HG02759 (cell line): ENCODE data around the gene ZNF778.

Experiments used
- ATAC-seq: cut with Tn5 transposase; IDR thresholded peaks from one replicate; pipeline ENCODE4 v1.9.1; 2021; ENCODE audit warnings: mild to moderate bottlenecking, moderate library complexity; ENCODE audit not compliant: unreplicated experiment

The ZNF778 gene

DNA sequence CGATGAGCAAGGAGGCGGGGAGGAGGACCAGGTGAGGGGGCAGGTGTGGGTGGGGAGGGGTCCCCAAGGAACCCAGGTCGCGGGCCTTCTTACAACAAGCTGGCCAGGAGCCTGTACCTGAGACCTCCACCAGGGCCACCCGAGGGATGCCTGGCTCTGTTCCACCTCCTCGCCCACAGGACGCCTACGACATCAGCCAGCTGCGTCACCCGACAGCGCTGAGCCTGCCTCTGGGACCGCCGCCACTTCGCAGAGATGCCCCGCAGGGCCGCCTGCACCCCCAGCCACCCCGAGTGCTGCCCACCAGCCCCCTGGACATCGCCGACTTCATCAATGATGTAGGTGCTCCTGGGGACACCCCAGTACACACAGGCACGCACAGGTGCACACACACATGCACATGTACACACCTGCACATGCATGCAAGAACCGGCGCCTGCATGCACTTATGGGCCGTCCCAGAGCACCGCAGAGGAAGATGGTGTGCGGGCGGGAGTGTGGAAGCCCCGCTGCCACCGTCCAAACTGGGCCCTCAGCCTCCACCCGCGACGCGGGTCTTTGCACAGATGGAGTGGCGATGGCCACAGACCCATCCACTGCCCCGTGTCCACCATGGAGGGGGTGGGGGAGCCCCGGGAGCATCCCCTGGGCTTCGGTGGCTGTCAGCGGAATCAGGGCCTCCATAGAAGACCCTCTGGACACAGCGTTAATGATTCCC, 23.8 kb upstream of the ZNF778 start:
- no peak for ATAC-seq

- no peak for ATAC-seq
Measured at GRCh38 chr16:89194340-89195311, 22.9 kb upstream of the ZNF778 start.

DNA sequence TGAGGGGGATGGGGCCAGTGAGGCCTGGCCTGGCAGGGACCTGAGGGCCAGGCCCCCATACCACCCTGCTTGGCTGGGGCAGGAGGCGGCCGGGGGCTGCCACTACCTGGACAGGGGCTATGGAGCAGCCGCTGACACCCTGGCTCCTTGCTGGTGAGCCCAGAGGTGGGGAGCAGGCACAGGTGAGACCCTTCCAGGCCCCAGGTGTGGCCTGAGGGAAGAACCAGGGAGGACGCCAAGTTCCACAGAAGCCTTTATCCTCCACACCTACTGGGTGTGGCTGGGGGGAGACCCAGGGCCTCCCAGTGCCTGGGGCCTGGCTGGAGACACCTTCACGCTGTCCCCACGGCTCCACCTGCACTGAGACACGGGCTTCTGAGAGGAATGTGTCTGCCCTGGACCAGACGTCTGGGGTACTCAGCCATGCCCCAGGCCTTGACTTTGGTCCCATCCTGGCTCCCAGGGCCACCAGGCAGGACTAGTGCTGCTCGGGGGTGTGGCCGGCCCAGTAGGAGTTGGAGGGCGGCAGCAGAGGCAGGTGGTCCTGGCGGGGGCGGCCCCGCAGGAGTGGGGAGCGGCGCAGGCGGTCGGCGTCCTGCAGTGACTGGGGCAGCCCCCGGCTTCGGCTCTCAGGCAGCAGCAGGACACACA, 21.9 kb upstream of the ZNF778 start:
- no peak for ATAC-seq

DNA sequence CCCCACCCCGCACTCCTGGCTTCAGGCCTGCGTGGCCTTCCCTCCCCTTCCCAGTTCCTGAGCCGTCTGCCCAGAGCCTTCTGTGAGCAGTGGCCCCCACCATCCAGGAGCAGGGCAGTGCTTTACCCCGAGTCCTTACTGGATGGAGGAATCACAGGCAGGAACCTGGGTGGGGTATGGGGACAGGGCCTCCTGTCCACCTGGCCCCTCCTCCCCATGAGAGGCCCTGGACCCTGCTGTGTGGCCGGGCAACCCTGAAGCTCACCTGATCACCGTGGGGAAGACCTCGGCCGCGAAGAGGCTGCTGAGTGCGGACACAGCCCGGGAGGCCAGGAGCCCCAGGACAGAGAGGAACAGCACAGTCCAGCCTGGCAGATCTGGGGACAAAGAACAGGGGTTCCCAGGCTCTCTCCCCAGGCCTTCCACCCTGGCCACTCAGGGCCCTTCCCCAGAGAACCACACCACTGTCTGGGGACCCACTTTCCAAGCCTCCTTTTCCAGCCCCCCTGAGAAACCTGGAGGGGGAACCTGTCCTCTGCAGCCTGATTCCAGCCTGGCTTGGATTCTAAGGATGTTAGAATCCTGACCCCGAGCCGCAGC, 20.4 kb upstream of the ZNF778 start:
- ATAC-seq: no peak

GRCh38 chr16:89197633-89198416, 19.7 kb upstream of the ZNF778 start:
- ATAC-seq: no peak

GRCh38 chr16:89198417-89199240, 18.9 kb upstream of the ZNF778 start:
- no peak for ATAC-seq

DNA sequence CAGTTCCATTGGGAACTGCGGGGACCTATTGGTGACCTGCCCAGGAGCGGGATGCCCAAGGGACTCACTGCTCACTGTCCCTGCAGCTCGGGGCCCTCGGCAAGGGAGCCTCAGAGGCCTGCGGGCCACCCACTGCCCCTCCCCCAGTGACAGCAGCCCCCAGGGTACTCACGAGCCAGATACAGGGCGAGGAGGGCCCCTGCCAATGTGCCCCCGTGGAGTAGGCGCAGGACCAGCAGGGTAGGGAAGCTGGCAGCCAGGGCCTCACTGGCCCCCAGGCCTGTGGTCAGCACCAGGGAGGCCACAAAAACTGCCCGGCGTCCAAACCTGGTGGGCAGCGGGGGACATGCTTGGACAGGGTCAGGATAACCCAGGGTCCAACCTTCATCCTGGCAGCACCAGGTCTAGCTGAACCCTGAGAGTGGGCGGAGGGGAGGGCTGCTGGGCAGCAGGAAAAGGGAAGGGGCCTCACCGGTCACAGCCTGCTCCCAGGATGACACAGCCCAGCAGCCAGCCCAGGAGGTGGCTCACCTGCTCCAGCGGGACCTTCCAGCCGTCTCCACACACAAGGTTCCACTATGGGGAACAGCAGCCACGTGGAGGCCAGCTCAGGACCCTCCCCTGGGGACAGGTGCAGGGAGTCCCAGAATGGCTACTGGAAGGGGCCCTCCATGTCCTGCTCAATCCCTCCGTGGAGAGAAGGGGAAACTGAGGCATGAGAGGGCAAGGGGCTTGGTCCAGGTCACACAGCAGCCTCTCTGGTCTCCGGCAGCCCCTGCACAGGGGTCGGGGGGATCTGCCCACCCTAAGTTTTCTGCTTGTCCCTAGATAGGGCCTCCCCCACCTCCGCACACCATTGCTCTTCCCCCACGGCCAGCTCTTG, 18.0 kb upstream of the ZNF778 start:
- no peak for ATAC-seq

DNA sequence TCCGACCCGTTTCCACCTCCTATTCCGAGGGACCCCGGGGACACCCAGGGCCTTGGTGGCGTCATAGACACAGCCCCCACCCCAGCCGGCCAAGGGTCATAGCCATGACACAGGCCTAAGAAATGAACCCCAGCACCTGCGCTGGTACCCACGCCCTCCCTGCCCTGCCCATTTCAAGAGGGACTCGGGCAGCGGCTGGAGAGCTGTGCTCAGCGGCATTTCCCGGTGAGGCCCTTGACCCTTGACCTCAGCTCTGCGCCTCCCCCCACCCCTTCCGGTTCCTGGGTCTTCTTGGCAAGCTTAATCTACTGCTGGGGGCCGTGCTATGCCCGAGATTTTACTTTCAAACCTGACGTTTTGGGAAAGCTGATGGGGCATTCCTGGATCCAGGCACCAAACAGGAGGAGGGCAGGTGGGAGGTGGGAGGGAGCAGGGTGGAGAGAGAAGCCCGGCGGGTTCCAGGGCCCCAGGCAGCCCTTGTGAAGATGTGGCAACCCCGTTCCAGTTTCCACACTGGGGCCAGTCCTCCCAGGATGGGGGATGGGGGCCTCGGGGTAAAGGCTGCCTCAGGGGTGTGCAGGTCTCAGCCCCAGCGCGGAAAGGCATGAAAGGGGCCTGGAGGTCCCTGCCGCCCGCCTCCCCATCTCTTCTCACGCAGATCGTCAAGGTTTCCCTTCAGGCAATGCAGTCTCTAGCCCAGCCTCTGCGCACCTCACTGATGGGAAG, 17.2 kb upstream of the ZNF778 start, which contains the start of gene SLC22A31:
SLC22A31 (minus strand) TSS at position 414 of the 726 bp plus-strand sequence; CDS start at position 378, 36 bp downstream.
- ATAC-seq: no peak

DNA sequence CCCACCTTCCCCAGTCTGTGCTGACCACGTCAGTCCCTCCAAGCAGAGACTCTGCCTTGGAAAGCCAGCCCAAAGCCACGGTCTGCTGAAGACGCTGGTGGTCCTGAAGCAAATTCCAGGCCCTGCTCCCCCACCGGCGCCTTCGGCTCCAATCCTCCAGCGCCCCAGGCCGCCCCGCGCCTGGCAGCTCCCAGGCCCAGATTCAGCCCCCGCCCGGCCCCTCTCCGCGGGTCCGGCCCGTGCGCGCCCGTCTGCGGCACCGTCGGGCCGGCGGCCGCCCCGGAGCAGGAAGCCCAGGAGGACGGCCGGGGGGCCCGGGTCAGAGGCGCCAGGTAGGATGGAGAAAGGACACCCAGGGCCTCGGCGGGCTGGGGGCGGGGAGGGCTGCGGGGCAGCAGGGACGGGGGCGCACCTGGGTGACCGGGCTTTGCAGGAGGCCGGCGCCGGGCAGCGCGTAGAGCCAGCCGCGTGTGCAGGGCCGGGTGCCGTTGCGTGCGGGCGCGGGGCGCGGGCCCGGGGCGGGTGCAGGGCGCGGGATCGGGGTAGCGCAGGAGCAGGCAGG, 16.6 kb upstream of the ZNF778 start:
- ATAC-seq: no peak

GRCh38 chr16:89201439-89202377, 15.8 kb upstream of the ZNF778 start:
- ATAC-seq: peak; percentile 54

DNA sequence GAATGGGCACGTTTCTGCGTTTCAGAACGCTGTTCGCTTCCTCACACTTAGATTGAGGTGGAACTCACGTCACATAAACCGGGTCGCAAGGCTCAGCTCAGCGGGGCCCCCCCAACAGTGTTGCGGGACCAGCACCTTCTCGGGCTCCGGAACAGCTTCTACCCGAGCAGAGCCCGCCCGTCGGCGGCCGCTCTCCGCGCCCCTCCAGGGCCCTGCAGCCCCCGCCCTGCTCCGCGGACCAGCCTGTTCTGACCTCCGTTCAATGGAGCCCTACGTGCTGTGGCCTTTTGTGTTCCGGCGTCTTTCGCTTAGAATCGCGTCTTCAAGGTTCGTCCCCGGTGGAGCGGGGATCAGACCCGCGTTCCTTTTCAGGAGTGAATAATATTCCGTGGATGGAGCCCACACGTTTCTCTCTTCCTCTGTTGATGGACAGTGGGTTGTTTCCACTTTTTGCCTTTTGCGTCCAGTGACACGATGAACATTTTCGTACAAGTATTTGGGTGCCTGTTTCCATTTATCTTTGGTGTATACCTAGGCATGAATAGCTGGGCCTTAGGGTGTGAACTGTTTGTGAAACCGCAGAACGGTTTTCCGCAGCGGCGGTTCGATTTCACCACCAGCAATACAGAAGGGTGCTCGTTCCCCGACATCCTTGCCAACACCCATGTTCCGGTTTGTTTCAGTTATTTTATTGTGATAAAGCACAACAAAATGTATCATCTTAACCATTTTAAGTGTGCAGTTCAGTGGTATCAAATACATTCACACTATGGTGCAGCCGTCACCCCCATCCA, 14.9 kb upstream of the ZNF778 start:
- ATAC-seq: no peak

- no peak for ATAC-seq
Measured at GRCh38 chr16:89207993-89208392, 9.5 kb upstream of the ZNF778 start.

DNA sequence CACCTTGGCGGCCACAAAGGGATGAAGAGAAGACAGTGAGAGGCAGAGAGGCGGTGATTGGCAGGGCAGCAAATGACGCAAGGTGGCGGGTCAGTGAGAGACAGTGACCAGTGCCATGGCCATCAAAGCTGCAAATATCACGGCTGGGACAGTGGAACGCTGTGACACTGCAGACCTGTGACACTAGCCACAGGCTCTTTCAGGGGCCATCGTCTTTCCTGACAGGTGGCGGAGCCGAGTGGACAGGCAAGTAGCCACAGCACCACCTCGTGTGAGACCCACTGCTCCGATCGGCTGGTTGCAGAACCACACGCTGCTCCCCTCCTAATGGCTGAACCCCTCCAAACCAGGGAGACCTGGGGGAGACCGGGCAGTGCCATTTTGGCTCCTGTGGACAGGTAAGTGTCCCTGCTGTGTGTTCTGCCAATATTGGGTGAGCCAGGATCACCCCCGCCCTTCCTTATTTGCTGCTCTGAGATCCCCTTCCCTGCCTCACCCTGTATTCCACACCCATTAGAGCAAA, 7.9 kb upstream of the ZNF778 start:
- ATAC-seq: no peak

DNA sequence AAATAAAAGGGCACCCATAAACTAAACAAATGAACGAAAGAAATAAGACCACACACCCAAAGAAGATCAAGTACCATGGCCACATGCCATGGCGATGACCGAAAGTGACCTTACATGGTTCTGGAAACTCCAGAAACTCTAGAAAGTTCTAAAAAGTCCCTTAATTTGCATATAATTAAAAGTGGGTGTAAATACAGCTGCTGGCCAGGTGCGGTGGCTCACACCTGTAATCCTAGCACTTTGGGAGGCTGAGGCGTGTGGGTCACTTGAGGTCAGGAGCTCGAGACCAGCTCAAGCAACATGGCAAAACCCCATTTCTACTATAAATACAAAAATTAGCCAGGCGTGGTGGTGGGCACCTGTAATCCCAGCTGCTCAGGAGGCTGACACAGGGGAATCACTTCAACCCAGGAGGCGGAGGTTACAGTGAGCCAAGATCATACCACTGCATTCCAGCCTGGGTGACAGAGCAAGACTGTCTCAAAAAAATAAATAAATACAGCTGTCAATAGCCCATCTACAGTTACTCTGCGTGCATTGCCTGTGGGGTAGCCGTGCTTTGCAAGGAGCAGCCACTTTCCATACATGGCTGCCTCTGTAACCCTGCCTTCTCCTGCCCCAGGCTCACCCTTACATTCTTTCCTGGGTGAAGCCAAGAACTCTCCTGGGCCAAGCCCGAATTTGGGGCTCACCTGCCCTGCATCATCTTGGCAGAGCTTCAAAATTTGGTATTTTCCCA, 7.2 kb upstream of the ZNF778 start:
- no peak for ATAC-seq
